Activated T-helper 2 cell treated with anti-CD3 and anti-CD28 coated beads, Interferon-gamma antibody, Interleukin-2, Interleukin-4, amounts not matched to agents 10 μg/mL and 5 μg/mL and 100 μg/mL, durations not matched to agents 14 hours and 24 hours and 36 hours (primary cell): ENCODE data around the gene FMN2. TPM values are rescaled to one million over a fixed set of nuclear protein-coding genes. Genes with fewer than 3 reads are reported as not detected.

Experiments
- DNase-seq: peaks from one replicate; pipeline ENCODE4 v3.0.0; 2021; ENCODE audit warnings: low spot score
- H3K27ac Mint-ChIP-seq: one replicate; pipeline ENCODE4 v1.8.0; 2021; ENCODE audit warnings: mixed read lengths
- H3K27me3 Mint-ChIP-seq: one replicate; pipeline ENCODE4 v1.8.0; 2021; ENCODE audit warnings: low read depth, mixed read lengths
- H3K36me3 Mint-ChIP-seq: one replicate; pipeline ENCODE4 v1.8.0; 2021; ENCODE audit warnings: low read depth, mixed read lengths
- H3K4me1 Mint-ChIP-seq: one replicate; pipeline ENCODE4 v1.8.0; 2021; ENCODE audit warnings: low read depth, mixed read lengths
- H3K4me3 Mint-ChIP-seq: one replicate; pipeline ENCODE4 v1.8.0; 2021; ENCODE audit warnings: low read depth, mild to moderate bottlenecking, moderate library complexity, mixed read lengths
- H3K9me3 Mint-ChIP-seq: one replicate; pipeline ENCODE4 v1.8.0; 2021; ENCODE audit warnings: mixed read lengths
- intact Hi-C: fragments of 100-400 bp; cut with micrococcal nuclease; formaldehyde crosslinking; loops from one replicate; pipeline ENCODE4 v1.15.1; 2023
- total RNA-seq: library from RNA; stranded (reverse); gene quantifications from 2 replicates; pipeline ENCODE4 v1.2.3, GENCODE V29; 2022

FMN2 gene
- total RNA-seq, 1 donor from 2014 or later: not detected

DNA sequence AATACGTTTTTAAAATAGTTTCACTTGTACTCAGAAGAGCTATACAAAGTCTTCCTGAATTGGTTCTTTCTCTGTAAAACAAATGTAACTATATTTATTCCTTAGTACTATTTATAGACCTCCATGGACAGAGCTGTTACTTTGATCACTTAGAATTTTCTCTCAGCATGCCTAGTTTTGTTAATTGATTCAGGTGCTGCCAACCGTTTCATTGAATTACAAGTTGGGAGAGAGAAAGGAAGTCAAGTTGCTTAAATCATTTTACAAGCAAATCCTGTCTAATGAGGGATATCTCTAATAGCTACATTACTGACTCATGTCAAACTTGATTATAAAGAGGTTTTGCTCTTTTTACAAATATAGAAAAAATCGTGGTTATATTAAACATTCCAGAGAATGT lies 241.0 kb downstream of the FMN2 start:
- intact Hi-C loops: no loop called here
- H3K27ac Mint-ChIP-seq: no peak overlapping the region
- H3K27me3 Mint-ChIP-seq: no peaks in the 10 kb centered on the region

DNA sequence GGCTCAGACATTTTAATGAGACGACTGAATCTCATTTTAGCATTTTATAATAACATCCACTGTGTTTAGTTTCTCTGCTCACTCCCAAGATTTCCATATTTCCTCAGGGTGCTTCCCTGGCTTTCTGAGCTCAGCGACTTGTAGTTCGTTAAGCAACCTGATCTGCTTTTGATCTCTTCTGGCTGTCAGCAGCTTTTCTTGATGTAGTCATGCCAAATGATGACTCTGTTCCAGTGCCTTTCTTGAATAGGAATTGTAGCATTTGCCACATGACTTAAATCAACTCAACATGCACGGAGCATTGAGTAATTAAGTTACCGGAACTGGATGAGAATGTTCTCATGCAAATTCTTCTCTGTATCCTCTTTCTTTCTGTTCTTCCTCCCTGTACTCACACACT lies 246.1 kb downstream of the FMN2 start:
- no peak for DNase-seq
- Mint-ChIP-seq H3K27ac (no peak overlapping the region), H3K9me3 (peaks cover 4% of the 10 kb centered on the region)

More for the DNA sequence above, 241.0 kb downstream of the FMN2 start:
- no peaks in the 10 kb centered on the region for H3K36me3 Mint-ChIP-seq
- H3K4me1 Mint-ChIP-seq: no peaks in the 10 kb centered on the region
- H3K9me3 Mint-ChIP-seq: no peaks in the 10 kb centered on the region
- no peak for DNase-seq
- no peak overlapping the region for H3K4me3 Mint-ChIP-seq

DNA sequence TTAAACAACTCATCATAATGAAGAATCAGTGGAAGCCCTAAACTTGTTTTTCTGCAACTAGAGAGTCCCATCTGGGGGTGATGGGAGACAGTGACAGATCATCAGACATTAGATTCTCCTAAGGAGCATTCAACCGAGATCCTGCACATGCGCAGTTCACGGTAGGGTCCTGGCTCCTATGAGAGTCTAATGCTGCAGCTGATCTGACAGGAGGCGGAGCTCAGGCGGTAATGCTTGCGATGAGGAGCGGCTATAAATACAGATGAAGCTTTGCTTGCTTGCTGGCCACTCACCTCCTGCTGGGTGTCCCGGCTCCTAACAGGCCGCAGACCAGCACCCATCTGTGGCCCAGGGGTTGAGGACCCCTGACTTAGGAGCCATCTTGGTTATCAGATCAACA lies 247.2 kb downstream of the FMN2 start:
- H3K27me3 Mint-ChIP-seq: no peaks in the 10 kb centered on the region
- H3K36me3 Mint-ChIP-seq: no peaks in the 10 kb centered on the region
- no peak overlapping the region for H3K4me3 Mint-ChIP-seq
- no peak overlapping the region for H3K27ac Mint-ChIP-seq
- no peaks in the 10 kb centered on the region for H3K4me1 Mint-ChIP-seq
- intact Hi-C loops: no loop called here
- H3K9me3 Mint-ChIP-seq: peaks cover 4% of the 10 kb centered on the region
- no peak for DNase-seq

More for the DNA sequence above, 246.1 kb downstream of the FMN2 start:
- Mint-ChIP-seq H3K36me3 (no peaks in the 10 kb centered on the region), H3K4me1 (no peaks in the 10 kb centered on the region), H3K27me3 (no peaks in the 10 kb centered on the region), H3K4me3 (no peak overlapping the region)
- intact Hi-C loops: no loop called here

DNA sequence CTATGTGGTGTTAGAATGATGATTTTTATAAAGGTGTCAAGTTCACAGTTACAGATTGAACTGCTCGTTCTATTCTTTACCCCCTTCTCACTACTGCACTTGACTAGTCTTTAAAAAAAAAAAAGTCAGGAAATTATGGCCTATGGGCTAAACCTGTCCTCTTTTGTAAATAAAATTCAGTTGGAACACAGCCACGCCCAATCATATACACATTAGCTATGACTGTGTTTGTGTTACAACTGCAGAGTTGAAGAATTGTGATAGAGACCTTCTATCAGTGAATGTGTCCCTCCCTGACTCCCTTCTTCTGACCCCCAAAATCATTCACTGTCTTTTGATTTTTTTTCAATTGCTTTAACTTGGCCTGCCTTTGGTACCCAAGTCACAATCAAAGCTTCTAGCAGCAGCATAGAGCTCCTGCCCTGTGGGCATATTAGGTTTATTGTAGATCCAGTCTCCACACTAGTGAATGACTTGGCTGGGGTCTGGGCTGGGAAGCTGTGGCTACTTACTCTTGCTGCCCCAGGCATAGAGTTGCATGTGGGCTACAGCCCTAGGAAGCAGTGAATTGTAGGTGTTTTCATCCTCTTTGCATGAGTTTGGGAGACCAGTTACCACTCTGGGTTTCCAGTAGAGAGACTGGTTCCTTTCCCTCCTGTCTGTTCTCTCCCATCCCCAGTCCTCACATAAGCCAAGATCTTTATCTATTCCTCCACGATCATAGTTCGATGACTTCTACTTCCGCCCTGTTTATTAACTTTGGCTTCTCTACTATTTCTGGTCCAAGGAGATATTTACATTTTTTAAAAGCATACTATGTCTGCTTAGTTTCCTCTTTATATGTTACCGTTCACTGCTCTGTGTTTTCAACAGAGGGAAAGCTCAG lies 249.9 kb downstream of the FMN2 start:
- Mint-ChIP-seq H3K27me3 (no peaks in the 10 kb centered on the region), H3K27ac (no peak overlapping the region), H3K4me3 (no peak overlapping the region), H3K36me3 (no peaks in the 10 kb centered on the region), H3K9me3 (peaks cover 7% of the 10 kb centered on the region), H3K4me1 (no peaks in the 10 kb centered on the region)
- intact Hi-C loops: no loop called here
- no peak for DNase-seq

DNA sequence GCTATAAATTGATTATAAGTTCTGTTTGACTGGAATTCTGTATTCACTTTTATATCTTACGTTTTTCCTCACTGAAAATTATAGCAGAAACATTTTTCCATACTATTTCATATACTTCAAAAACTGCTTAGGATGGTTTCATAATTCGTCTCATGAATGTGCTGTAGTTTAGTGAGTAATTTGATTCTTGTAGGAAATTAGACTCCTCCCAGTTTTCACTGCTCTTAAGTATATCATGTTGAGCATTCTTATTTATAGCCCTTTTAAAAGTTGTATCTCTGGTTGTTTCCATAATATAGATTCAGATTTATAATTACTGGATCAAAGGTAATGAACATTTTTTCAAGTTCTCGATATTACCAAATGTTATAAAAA lies 250.6 kb downstream of the FMN2 start:
- H3K27me3 Mint-ChIP-seq: no peaks in the 10 kb centered on the region
- intact Hi-C loops: no loop called here
- H3K9me3 Mint-ChIP-seq: peaks cover 7% of the 10 kb centered on the region
- H3K36me3 Mint-ChIP-seq: no peaks in the 10 kb centered on the region
- H3K27ac Mint-ChIP-seq: no peak overlapping the region
- no peak overlapping the region for H3K4me3 Mint-ChIP-seq
- no peaks in the 10 kb centered on the region for H3K4me1 Mint-ChIP-seq
- no peak for DNase-seq

DNA sequence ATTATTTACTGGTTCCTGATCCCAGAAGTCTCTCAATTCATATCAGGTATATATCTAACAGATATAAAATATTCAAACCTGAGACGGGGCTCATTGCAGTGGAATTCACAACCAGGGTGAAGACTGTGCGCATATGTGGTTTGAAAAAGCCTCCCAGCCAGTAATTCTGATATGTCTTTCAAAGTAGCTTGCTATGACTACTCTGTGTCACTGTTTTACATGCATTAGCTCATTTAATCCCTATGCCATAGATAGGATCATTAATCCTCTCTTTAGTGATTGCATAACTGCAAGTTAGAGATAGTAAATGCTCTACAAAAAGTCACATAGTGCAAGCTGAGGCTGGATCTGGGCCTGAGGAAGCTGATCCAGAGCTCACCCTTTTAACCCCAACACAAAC lies 251.4 kb downstream of the FMN2 start:
- no peak overlapping the region for H3K27ac Mint-ChIP-seq
- no peaks in the 10 kb centered on the region for H3K36me3 Mint-ChIP-seq
- DNase-seq: no peak
- intact Hi-C loops: no loop called here
- H3K27me3 Mint-ChIP-seq: no peaks in the 10 kb centered on the region
- no peak overlapping the region for H3K4me3 Mint-ChIP-seq
- H3K9me3 Mint-ChIP-seq: peaks cover 7% of the 10 kb centered on the region
- no peaks in the 10 kb centered on the region for H3K4me1 Mint-ChIP-seq

DNA sequence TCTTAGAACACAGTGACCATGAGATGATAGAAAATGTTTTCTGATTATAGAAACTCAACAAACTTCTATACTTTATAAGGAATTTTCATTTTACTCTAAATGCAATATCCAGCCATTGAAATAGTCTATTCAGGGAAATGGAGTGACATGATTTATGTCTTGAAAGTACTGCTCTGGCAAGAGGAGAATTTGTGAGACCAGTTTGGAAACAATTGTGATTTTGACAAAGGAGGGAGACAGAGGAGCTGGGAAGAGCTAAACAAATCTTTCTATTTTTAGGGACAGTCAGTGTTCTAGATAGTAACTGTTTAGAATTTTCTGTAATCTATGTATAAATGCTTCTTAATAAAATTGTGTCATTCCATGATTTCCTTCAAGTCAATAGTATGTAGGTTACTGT lies 252.3 kb downstream of the FMN2 start:
- H3K9me3 Mint-ChIP-seq: peaks cover 11% of the 10 kb centered on the region
- H3K27ac Mint-ChIP-seq: no peak overlapping the region
- intact Hi-C loops: no loop called here
- no peaks in the 10 kb centered on the region for H3K36me3 Mint-ChIP-seq
- no peak overlapping the region for H3K4me3 Mint-ChIP-seq
- no peaks in the 10 kb centered on the region for H3K27me3 Mint-ChIP-seq
- H3K4me1 Mint-ChIP-seq: no peaks in the 10 kb centered on the region
- no peak for DNase-seq

DNA sequence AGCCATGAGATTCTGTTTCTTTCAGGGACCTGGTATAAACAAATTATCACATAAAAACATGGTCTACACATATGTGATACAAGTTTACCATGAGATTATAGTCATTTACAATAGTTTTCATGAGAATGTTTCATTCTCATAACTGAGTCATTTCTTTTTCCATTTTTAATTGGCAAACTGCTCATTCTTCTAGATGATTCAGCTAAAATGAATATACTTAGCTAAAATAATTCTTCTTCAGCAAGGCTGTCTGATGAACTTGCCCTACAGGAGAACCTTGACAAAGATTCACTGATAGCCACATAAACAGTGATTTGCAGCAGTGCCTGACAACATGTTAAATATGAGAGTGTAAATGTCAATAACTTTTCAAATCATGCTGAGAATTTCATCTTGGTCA lies 253.2 kb downstream of the FMN2 start:
- intact Hi-C loops: no loop called here
- Mint-ChIP-seq H3K4me1 (no peaks in the 10 kb centered on the region), H3K27me3 (no peaks in the 10 kb centered on the region), H3K9me3 (peaks cover 11% of the 10 kb centered on the region), H3K36me3 (no peaks in the 10 kb centered on the region), H3K4me3 (no peak overlapping the region), H3K27ac (no peak overlapping the region)
- no peak for DNase-seq

DNA sequence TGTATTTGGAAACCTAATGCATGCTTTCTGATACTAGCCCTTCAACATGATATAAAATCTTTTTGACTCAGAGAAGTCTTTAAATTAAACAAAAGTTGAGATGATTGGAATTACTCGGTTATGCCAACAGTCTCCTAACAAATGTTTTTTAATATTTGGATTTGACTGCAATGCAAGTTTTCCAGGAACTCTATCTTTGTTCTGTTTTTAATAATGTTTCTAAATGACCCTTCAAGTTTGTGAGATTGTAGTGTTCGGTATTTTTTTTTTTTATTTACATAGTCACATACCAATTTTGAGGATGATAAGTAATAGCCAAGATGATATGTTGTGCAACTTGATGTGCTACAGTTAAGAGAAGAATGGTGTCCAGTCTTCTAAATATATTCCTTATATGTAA lies 258.0 kb downstream of the FMN2 start:
- Mint-ChIP-seq H3K27me3 (no peaks in the 10 kb centered on the region), H3K4me3 (no peak overlapping the region), H3K9me3 (peaks cover 19% of the 10 kb centered on the region), H3K36me3 (no peaks in the 10 kb centered on the region), H3K27ac (no peak overlapping the region), H3K4me1 (no peaks in the 10 kb centered on the region)
- intact Hi-C loops: no loop called here
- no peak for DNase-seq

DNA sequence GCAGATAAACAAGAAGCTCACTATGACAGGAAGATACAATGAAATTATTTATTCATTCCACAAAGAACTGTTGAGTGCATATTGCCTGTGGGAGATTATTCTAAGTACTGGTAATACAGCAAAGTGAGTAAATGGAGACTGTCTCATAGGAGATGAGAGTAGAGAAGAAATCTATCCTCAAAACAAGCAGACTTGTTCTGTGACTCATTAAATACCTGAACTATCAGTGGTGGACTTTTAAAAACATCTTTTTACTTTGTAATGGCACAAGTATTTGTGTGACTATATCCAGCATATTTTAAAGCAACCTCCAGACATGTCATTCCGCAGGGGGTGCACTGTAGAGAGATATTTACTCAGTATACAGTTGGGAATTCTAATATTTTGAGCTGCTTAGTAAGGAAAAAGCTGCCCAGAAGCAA lies 259.2 kb downstream of the FMN2 start:
- H3K27ac Mint-ChIP-seq: no peak overlapping the region
- no peaks in the 10 kb centered on the region for H3K36me3 Mint-ChIP-seq
- intact Hi-C loops: no loop called here
- no peaks in the 10 kb centered on the region for H3K4me1 Mint-ChIP-seq
- no peak overlapping the region for H3K4me3 Mint-ChIP-seq
- no peaks in the 10 kb centered on the region for H3K27me3 Mint-ChIP-seq
- H3K9me3 Mint-ChIP-seq: peaks cover 22% of the 10 kb centered on the region
- no peak for DNase-seq

DNA sequence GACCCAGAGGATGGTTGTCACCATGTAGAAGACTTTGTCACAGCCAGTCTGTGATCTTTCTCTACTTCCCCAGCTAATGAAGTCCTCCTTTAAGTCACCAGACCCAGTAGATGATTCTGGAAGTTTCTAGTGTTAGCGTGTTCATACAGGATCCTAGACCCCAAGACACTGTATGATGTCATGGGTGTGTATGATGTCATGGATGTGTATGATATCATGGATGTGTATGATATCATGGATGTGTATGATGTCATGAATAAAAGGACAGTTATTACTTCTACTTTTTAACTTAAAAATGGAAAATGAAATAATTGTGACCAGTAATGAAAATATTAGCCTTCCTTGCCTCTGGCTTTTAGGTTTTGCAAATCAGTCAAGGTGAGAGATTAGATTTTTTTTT lies 260.0 kb downstream of the FMN2 start:
- Mint-ChIP-seq H3K36me3 (no peaks in the 10 kb centered on the region), H3K4me1 (no peaks in the 10 kb centered on the region), H3K4me3 (no peak overlapping the region), H3K9me3 (peaks cover 18% of the 10 kb centered on the region), H3K27me3 (no peaks in the 10 kb centered on the region), H3K27ac (no peak overlapping the region)
- intact Hi-C loops: no loop called here
- no peak for DNase-seq

DNA sequence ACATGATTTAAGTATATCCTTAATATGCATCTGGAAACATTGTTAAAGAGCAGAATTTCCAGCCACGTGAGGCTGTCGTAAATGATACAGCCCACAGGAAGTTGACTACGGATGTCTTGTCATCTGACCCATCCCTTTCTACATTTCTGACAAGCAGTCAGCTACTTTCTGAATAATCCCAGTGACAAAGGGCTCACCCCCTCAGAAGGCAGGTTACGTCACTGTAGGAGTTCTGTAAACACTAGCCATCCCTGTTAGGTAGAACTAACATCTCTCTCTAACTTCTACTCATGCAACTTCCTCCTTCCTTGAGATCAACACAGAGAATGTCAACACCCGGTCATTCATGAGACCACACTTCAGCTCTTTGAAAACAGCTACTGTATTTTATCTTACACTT lies 261.1 kb downstream of the FMN2 start:
- DNase-seq: no peak
- H3K4me3 Mint-ChIP-seq: no peak overlapping the region
- intact Hi-C loops: no loop called here
- no peak overlapping the region for H3K27ac Mint-ChIP-seq
- no peaks in the 10 kb centered on the region for H3K4me1 Mint-ChIP-seq
- peaks cover 18% of the 10 kb centered on the region for H3K9me3 Mint-ChIP-seq
- H3K27me3 Mint-ChIP-seq: no peaks in the 10 kb centered on the region
- no peaks in the 10 kb centered on the region for H3K36me3 Mint-ChIP-seq

DNA sequence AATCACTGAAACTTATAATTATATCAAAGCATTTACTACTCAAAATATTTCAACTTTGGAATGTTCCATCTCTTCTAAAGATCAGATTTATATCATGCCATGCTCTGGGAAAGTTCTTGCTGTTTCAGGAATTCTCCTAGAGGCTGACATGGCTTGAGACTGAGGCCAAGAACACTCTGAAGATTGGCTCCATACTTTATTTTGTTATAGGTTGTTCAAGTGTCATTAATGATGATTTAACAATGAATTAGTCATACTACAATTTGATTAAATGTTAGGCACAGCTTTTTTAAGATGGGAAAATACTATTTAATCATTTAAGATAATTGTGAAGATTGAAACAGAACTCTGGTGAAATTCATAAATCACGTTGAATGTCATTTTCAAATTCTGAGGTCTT lies 264.9 kb downstream of the FMN2 start:
- peaks cover 24% of the 10 kb centered on the region for H3K9me3 Mint-ChIP-seq
- H3K27me3 Mint-ChIP-seq: no peaks in the 10 kb centered on the region
- no peaks in the 10 kb centered on the region for H3K4me1 Mint-ChIP-seq
- no peak for DNase-seq
- no peak overlapping the region for H3K27ac Mint-ChIP-seq
- intact Hi-C loops: no loop called here
- no peaks in the 10 kb centered on the region for H3K36me3 Mint-ChIP-seq
- H3K4me3 Mint-ChIP-seq: no peak overlapping the region
